H1 (cell line): ENCODE measurements around the gene CEMIP2. TPM values are rescaled to one million over a fixed set of nuclear protein-coding genes. Genes with fewer than 3 reads are reported as not detected.

Experiments
- CTCF ChIA-PET: fragments of 300-600 bp; sonication (Branson Sonifier 250); formaldehyde crosslinking; loops from one replicate; lab custom pipeline; 2021; ENCODE audit not compliant: partially characterized antibody; lab: Charles Lee
- POLR2A ChIA-PET: fragments of 300-600 bp; sonication (Branson Sonifier 250); formaldehyde crosslinking; loops from one replicate; lab custom pipeline; 2021; ENCODE audit warnings: inconsistent platforms; ENCODE audit not compliant: partially characterized antibody; lab: Charles Lee
- DNase-seq, 2 experiments: peaks; one replicate each; pipeline versions ENCODE4 v3.0.0 to v3.0.0-alpha.2; 2010 to 2022; ENCODE audit warnings: low spot score in 2 of 2, low read depth in 1 of 2, mixed read lengths in 1 of 2
- FAIRE-seq: peaks from 2 replicates; lab custom pipeline; 2011; peaks lifted over from hg19 to GRCh38; lab: Jason Lieb, UNC
- H2AFZ ChIP-seq: 2 replicates; pipeline ENCODE4 v1.8.1; 2012; ENCODE audit warnings: low read length, inconsistent platforms
- H2AK5ac ChIP-seq: 2 replicates; pipeline ENCODE4 v1.6.1; 2013; ENCODE audit warnings: low read depth, low read length
- H2BK120ac ChIP-seq: replicated peaks from 2 replicates; pipeline ENCODE3; 2013; ENCODE audit warnings: low read depth, low read length, inconsistent platforms
- H2BK12ac ChIP-seq: 2 replicates; pipeline ENCODE4 v1.6.1; 2013; ENCODE audit warnings: low read depth, low read length
- H2BK15ac ChIP-seq: 2 replicates; pipeline ENCODE4 v1.6.1; 2013; ENCODE audit warnings: low read length
- H2BK20ac ChIP-seq: 2 replicates; pipeline ENCODE4 v1.6.1; 2013; ENCODE audit warnings: low read length
- H2BK5ac ChIP-seq: 2 replicates; pipeline ENCODE4 v1.6.1; 2013; ENCODE audit warnings: low read depth, low read length
- H3K14ac ChIP-seq: 2 replicates; pipeline ENCODE4 v1.6.1; 2013; ENCODE audit warnings: inconsistent platforms; ENCODE audit not compliant: insufficient read length
- H3K18ac ChIP-seq: 2 replicates; pipeline ENCODE4 v1.6.1; 2013; ENCODE audit warnings: low read length; ENCODE audit errors: extremely low read depth
- H3K23ac ChIP-seq: 2 replicates; pipeline ENCODE4 v1.6.1; 2013; ENCODE audit warnings: inconsistent platforms; ENCODE audit not compliant: insufficient read length
- H3K23me2 ChIP-seq: 2 replicates; pipeline ENCODE4 v1.6.1; 2013; ENCODE audit warnings: low read depth, low read length
- H3K27ac ChIP-seq: 2 replicates; pipeline ENCODE4 v1.6.1; 2011; ENCODE audit warnings: low read depth, low read length, inconsistent platforms
- H3K27me3 ChIP-seq, 4 experiments: replicated peaks in 1 of 4; 1 replicate in 1 of 4; 2 replicates in 3 of 4; pipeline versions ENCODE4 v1.6.1 to v1.8.1; 2011 to 2013; ENCODE audit warnings: low read length in 3 of 4, mild to moderate bottlenecking in 3 of 4, inconsistent platforms in 2 of 4, mixed read lengths in 2 of 4, moderate library complexity in 1 of 4; ENCODE audit not compliant: control insufficient read depth in 3 of 4, insufficient read depth in 3 of 4; ENCODE audit errors: extremely low read depth in 1 of 4
- H3K36me3 ChIP-seq, 4 experiments: 2 replicates each; pipeline versions ENCODE4 v1.6.1 to v1.8.1; 2011 to 2013; ENCODE audit warnings: mild to moderate bottlenecking in 4 of 4, low read length in 3 of 4, moderate library complexity in 2 of 4, control low read depth in 1 of 4, inconsistent platforms in 1 of 4; ENCODE audit not compliant: insufficient read depth in 4 of 4, control insufficient read depth in 2 of 4
- H3K4ac ChIP-seq: replicated peaks from 2 replicates; pipeline ENCODE3; 2013; ENCODE audit warnings: low read length, low read depth, mixed read lengths, inconsistent platforms; ENCODE audit not compliant: insufficient read length
- H3K4me1 ChIP-seq, 4 experiments: replicated peaks in 1 of 4; 1 replicate in 1 of 4; 2 replicates in 3 of 4; pipeline versions ENCODE4 v1.6.1 to v1.8.1; 2011 to 2013; ENCODE audit warnings: low read length in 3 of 4, inconsistent platforms in 2 of 4, mixed read lengths in 1 of 4; ENCODE audit not compliant: insufficient read depth in 4 of 4, control insufficient read depth in 3 of 4
- H3K4me2 ChIP-seq, 2 experiments: 2 replicates each; pipeline versions ENCODE4 v1.6.1 to v1.8.1; 2011 to 2013; ENCODE audit warnings: low read depth in 2 of 2, low read length in 2 of 2, control low read depth in 1 of 2, inconsistent platforms in 1 of 2, mild to moderate bottlenecking in 1 of 2; ENCODE audit not compliant: insufficient read depth in 1 of 2
- H3K4me3 ChIP-seq, 4 experiments: fragments of 200-600, 300-600 bp in 1 of 4; sonication (generic), shearing (Covaris generic), sonication (Bioruptor Twin) in 1 of 4; 2 replicates each; pipeline versions ENCODE4 v1.5.1 to v1.8.1; 2011 to 2016; ENCODE audit warnings: low read length in 4 of 4, low read depth in 3 of 4, control low read depth in 2 of 4, inconsistent platforms in 2 of 4, mild to moderate bottlenecking in 2 of 4, mixed read lengths in 1 of 4, moderate library complexity in 1 of 4; ENCODE audit not compliant: insufficient read depth in 2 of 4; ENCODE audit errors: extremely low read depth in 1 of 4
- H3K56ac ChIP-seq: replicated peaks from 2 replicates; pipeline ENCODE3; 2013; ENCODE audit warnings: low read depth, mild to moderate bottlenecking, mixed read lengths, low read length, inconsistent platforms; ENCODE audit not compliant: insufficient read length
- H3K79me1 ChIP-seq: 2 replicates; pipeline ENCODE4 v1.6.1; 2013; ENCODE audit warnings: low read depth, low read length, control low read depth
- H3K79me2 ChIP-seq, 2 experiments: 2 replicates each; pipeline versions ENCODE4 v1.6.1 to v1.8.1; 2012 to 2013; ENCODE audit warnings: low read length in 2 of 2, mild to moderate bottlenecking in 2 of 2, inconsistent platforms in 1 of 2; ENCODE audit not compliant: insufficient read depth in 2 of 2, control insufficient read depth in 1 of 2
- H3K9ac ChIP-seq, 4 experiments: replicated peaks in 1 of 4; 1 replicate in 1 of 4; 2 replicates in 3 of 4; pipeline versions ENCODE4 v1.6.1 to v1.8.1; 2011 to 2013; ENCODE audit warnings: low read depth in 3 of 4, low read length in 3 of 4, control low read depth in 2 of 4, mild to moderate bottlenecking in 2 of 4, moderate library complexity in 2 of 4, inconsistent platforms in 1 of 4; ENCODE audit errors: extremely low read depth in 1 of 4
- H3K9me3 ChIP-seq, 2 experiments: 2 replicates each; pipeline versions ENCODE4 v1.6.1 to v1.8.1; 2012 to 2013; ENCODE audit warnings: mild to moderate bottlenecking in 2 of 2, moderate library complexity in 2 of 2, control low read depth in 1 of 2, inconsistent platforms in 1 of 2, low read depth in 1 of 2, low read length in 1 of 2, mixed read lengths in 1 of 2; ENCODE audit not compliant: insufficient read depth in 2 of 2
- H4K20me1 ChIP-seq, 2 experiments: replicated peaks in 1 of 2; 2 replicates each; pipeline versions ENCODE3 to v1.8.1; 2011 to 2013; ENCODE audit warnings: inconsistent platforms in 2 of 2, low read length in 2 of 2, mild to moderate bottlenecking in 1 of 2; ENCODE audit not compliant: insufficient read depth in 2 of 2, control insufficient read depth in 1 of 2
- H4K5ac ChIP-seq: 2 replicates; pipeline ENCODE4 v1.6.1; 2013; ENCODE audit warnings: low read length, low read depth, mixed read lengths, inconsistent platforms; ENCODE audit not compliant: insufficient read length
- H4K8ac ChIP-seq: 2 replicates; pipeline ENCODE4 v1.8.0; 2013; ENCODE audit warnings: mild to moderate bottlenecking, moderate library complexity, low read length, inconsistent platforms; ENCODE audit not compliant: insufficient read depth; ENCODE audit errors: extremely low read depth
- H4K91ac ChIP-seq: replicated peaks from 2 replicates; pipeline ENCODE3; 2013; ENCODE audit warnings: low read length, mixed read lengths, inconsistent platforms; ENCODE audit not compliant: insufficient read length
- GABPA ChIP-seq: IDR thresholded peaks from 2 replicates; pipeline ENCODE4 v1.6.1; 2011; ENCODE audit warnings: mild to moderate bottlenecking, low read length, moderate library complexity, borderline replicate concordance; ENCODE audit not compliant: insufficient read depth
- JUND ChIP-seq: IDR thresholded peaks from 2 replicates; pipeline ENCODE4 v1.6.1; 2011; ENCODE audit warnings: mild to moderate bottlenecking, improper control_type of control experiment, low read length
- RAD21 ChIP-seq, 2 experiments: IDR thresholded peaks in 1 of 2; conservative IDR thresholded peaks in 1 of 2; 2 replicates each; pipeline ENCODE4 v1.6.1; 2011; ENCODE audit warnings: low read depth in 2 of 2, low read length in 2 of 2, improper control_type of control experiment in 1 of 2, inconsistent platforms in 1 of 2, mild to moderate bottlenecking in 1 of 2, moderate library complexity in 1 of 2
- RFX5 ChIP-seq: IDR thresholded peaks from 2 replicates; pipeline ENCODE4 v1.6.1; 2011; ENCODE audit warnings: low read depth, low read length, improper control_type of control experiment, borderline replicate concordance
- WGBS, 2 experiments: shearing (Covaris generic) in 1 of 2; methylation state at CpG; one replicate each; pipeline versions ENCODE4 v1.1.6 to v1.1.7; 2013 to 2015; ENCODE audit warnings: low lambda C conversion rate in 2 of 2, mixed read lengths in 2 of 2, inconsistent platforms in 1 of 2, low coverage in 1 of 2, missing lambda C conversion rate in 1 of 2; ENCODE audit not compliant: insufficient replicate concordance in 2 of 2, insufficient coverage in 1 of 2, insufficient read length in 1 of 2; ENCODE audit errors: extremely low coverage in 1 of 2, missing lambda C conversion rate in 1 of 2; 5-methylcytosine and 5-hydroxymethylcytosine counted together
- polyA plus RNA-seq, 7 experiments: library from polyadenylated mRNA; depleted of rRNA in 3 of 7; stranded (reverse) in 5 of 7; unstranded in 2 of 7; fragments of >200 nt in 5 of 7; fragments of 200-250 nt in 2 of 7; gene quantifications; 1 replicate in 5 of 7; 2 replicates in 1 of 7; 4 replicates in 1 of 7; pipeline versions ENCODE4 v1.2.1 to v1.2.3, GENCODE V29; 2011 to 2013; ENCODE audit warnings: missing spikeins in 2 of 7, mixed read lengths in 2 of 7
- total RNA-seq: library from RNA; stranded (reverse); fragmentation: NEBNext Ultra II Directional; extraction: Animal tissue kit (Norgen Biotek cat#: 25700); gene quantifications from 2 replicates; pipeline ENCODE4 v1.2.1, GENCODE V29; 2021
- TF ChIP-seq, protein P1 (sequence below), 3 experiments: IDR thresholded peaks; 1 replicate in 2 of 3; 2 replicates in 1 of 3; pipeline versions ENCODE4 v1.5.1 to v1.6.1; 2011; ENCODE audit warnings: low read length in 3 of 3, mild to moderate bottlenecking in 3 of 3, inconsistent platforms in 2 of 3, low read depth in 1 of 3, moderate library complexity in 1 of 3; ENCODE audit not compliant: insufficient read depth in 1 of 3; ENCODE audit errors: control extremely low read depth in 1 of 3
- TF ChIP-seq, protein P2 (sequence below): IDR thresholded peaks from 2 replicates; pipeline ENCODE4 v1.6.1; 2012; ENCODE audit warnings: inconsistent platforms

CEMIP2 gene
- total and polyA plus RNA-seq, 2 of the 8 experiments (the other 6 are each of a cell fraction or from before 2014, with no cell fraction given) = 25.2 to 52.1 TPM

DNA sequence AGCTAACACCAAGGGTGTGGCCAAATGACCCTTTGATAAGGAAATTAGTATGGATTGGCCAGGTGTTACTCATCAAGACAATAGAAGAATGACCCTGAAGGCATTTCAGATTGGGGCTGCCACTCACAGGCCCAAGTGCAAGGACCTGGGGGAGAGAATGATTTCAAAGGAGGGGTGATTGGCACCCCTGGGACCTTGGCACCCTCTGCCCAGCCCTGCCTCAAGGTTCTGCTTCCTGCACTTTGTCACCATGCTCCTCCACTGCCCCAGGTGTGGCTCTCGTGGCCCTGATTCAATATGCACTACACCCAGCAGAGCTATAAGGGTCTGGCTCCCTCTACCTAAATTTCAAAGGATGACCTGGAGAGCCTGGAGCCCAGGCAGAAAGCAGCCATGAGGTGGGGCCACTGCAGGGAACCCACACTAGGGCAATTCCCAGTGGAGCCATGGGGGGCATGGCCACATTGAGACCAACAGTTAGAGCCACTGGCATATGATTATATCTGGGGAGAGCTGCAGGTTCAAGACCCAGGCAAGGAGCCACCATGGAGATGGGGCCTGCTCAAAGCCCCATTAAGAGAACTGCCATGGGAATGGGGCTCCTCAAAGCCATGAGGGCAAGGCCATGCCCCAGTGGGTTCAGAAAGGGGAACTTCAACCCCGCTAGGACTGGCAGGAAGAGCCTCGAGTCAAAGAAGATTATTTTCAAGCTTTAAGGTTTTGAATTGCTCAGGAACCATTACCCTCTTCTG, 93.0 kb downstream of the CEMIP2 start:
- no peaks in the 10 kb centered on the region for H3K23me2 ChIP-seq
- H3K56ac ChIP-seq = no peak overlapping the region
- no peaks in the 10 kb centered on the region; a peak in 1 of 8 replicates for H3K36me3 ChIP-seq
- no peak overlapping the region for H3K27ac ChIP-seq
- no peak overlapping the region for H3K4ac ChIP-seq
- no peak overlapping the region for H2BK20ac ChIP-seq
- H4K5ac ChIP-seq = no peak overlapping the region
- H2AFZ ChIP-seq = no peak overlapping the region
- H3K9ac ChIP-seq = no peak overlapping the region
- no peak overlapping the region for H2BK15ac ChIP-seq
- H3K14ac ChIP-seq = no peak overlapping the region
- POLR2A ChIA-PET = interaction anchor here (1.2 to 1.4 kb wide), 2 partner anchors 12 to 15 kb away, joined by 3 to 7 read pairs; no protein-coding TSS in a partner anchor
- H3K4me2 ChIP-seq = no peak overlapping the region
- no peak overlapping the region for H2AK5ac ChIP-seq
- no peak overlapping the region for H3K4me3 ChIP-seq
- CTCF ChIA-PET = interaction anchor here (1.0 to 2.2 kb wide), 5 partner anchors 9 to 70 kb away, joined by 3 to 8 read pairs (median 3); no protein-coding TSS in a partner anchor
- H3K27me3 ChIP-seq = no peaks in the 10 kb centered on the region
- H4K8ac ChIP-seq = no peak overlapping the region
- H4K20me1 ChIP-seq = no peaks in the 10 kb centered on the region
- H3K23ac ChIP-seq = no peak overlapping the region
- H3K4me1 ChIP-seq = peaks cover 0 to 4% (median 0%) of the 10 kb centered on the region in 4 experiments; a peak in 2 of 7 replicates
- H2BK120ac ChIP-seq = no peak overlapping the region
- DNase-seq = no peak
- H3K18ac ChIP-seq = no peak overlapping the region
- H3K9me3 ChIP-seq = peaks cover 2 to 10% of the 10 kb centered on the region in 2 experiments
- H3K79me2 ChIP-seq = no peaks in the 10 kb centered on the region
- no peak for FAIRE-seq
- 61% methylated on average over 3 of the region's 3 CpGs; no CpG with 5 or more reads in 1 of the 2 experiments for WGBS, 2 experiments
- no peak overlapping the region for H2BK5ac ChIP-seq
- H3K79me1 ChIP-seq = no peaks in the 10 kb centered on the region
- no peak overlapping the region for H4K91ac ChIP-seq
- H2BK12ac ChIP-seq = no peak overlapping the region
- no peak for TF ChIP-seq GABPA
- TF ChIP-seq RAD21 (IDR thresholded peaks at IDR 0.05 in 1 of 2, conservative IDR thresholded peaks at IDR 0.05 in 1 of 2; ENCODE audit: low read depth in 2 of 2, low read length in 2 of 2) = peak; percentile 11 to 44; a peak in 2 of 4 replicates
- TF ChIP-seq RFX5 = no peak
- TF ChIP-seq, protein P1, sequence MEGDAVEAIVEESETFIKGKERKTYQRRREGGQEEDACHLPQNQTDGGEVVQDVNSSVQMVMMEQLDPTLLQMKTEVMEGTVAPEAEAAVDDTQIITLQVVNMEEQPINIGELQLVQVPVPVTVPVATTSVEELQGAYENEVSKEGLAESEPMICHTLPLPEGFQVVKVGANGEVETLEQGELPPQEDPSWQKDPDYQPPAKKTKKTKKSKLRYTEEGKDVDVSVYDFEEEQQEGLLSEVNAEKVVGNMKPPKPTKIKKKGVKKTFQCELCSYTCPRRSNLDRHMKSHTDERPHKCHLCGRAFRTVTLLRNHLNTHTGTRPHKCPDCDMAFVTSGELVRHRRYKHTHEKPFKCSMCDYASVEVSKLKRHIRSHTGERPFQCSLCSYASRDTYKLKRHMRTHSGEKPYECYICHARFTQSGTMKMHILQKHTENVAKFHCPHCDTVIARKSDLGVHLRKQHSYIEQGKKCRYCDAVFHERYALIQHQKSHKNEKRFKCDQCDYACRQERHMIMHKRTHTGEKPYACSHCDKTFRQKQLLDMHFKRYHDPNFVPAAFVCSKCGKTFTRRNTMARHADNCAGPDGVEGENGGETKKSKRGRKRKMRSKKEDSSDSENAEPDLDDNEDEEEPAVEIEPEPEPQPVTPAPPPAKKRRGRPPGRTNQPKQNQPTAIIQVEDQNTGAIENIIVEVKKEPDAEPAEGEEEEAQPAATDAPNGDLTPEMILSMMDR (IDR thresholded peaks at IDR 0.05; ENCODE audit: control extremely low read depth in 1 of 3, insufficient read depth in 1 of 3, low read depth in 1 of 3, low read length in 3 of 3) = peak in 1 of 3 experiments; percentile 20; a peak in 1 of 4 replicates
- TF ChIP-seq, protein P2, sequence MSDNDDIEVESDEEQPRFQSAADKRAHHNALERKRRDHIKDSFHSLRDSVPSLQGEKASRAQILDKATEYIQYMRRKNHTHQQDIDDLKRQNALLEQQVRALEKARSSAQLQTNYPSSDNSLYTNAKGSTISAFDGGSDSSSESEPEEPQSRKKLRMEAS = no peak
- no peak for TF ChIP-seq JUND
